Cardiac muscle cell (in vitro differentiated cells and primary cell): ENCODE data around the gene ZNF695. TPM values are rescaled to one million over a fixed set of nuclear protein-coding genes. Genes with fewer than 3 reads are reported as not detected.

ENCODE experiments used
- DNase-seq, 2 donors: peaks; one replicate each; pipeline versions ENCODE4 v3.0.0 to v3.0.0-alpha.2; 2010 to 2017; ENCODE audit warnings: low read depth in 1 of 2, low spot score in 1 of 2
- H3K27ac ChIP-seq: fragments of 200-600 bp; sonication (generic); 2 replicates; pipeline ENCODE4 v1.5.1; 2016
- H3K27me3 ChIP-seq: fragments of 200-600 bp; sonication (generic); 2 replicates; pipeline ENCODE4 v1.6.0; 2016; ENCODE audit warnings: control low read depth
- H3K36me3 ChIP-seq: fragments of 200-600 bp; sonication (generic); 2 replicates; pipeline ENCODE4 v1.5.1; 2016; ENCODE audit warnings: control low read depth
- H3K4me1 ChIP-seq: fragments of 200-600 bp; sonication (generic); 2 replicates; pipeline ENCODE4 v1.8.1; 2017; ENCODE audit warnings: low read depth, mild to moderate bottlenecking, mixed run types
- H3K4me3 ChIP-seq: fragments of 200-600 bp; sonication (generic); 2 replicates; pipeline ENCODE4 v1.5.1; 2016; ENCODE audit warnings: mild to moderate bottlenecking
- H3K9me3 ChIP-seq: fragments of 200-600 bp; sonication (generic); 2 replicates; pipeline ENCODE4 v1.5.1; 2017; ENCODE audit warnings: low read depth, mild to moderate bottlenecking, control low read depth
- polyA plus RNA-seq: library from polyadenylated mRNA; unstranded; fragments of >200 nt; fragmentation: Nextera tagmentation; extraction: Ambion mirVana; gene quantifications from 2 replicates; pipeline ENCODE4 v1.2.1, GENCODE V29; 2016
- total RNA-seq: library from RNA; depleted of rRNA; stranded (reverse); fragments of >200 nt; gene quantifications from 2 replicates; pipeline ENCODE4 v1.2.3, GENCODE V29; 2016
- TF ChIP-seq, protein P1 (sequence below): IDR thresholded peaks from 2 replicates; pipeline ENCODE4 v1.5.1; 2012; ENCODE audit warnings: low read depth, mild to moderate bottlenecking, low read length

ZNF695 gene
- total and polyA plus RNA-seq, 2 experiments from 2014 or later: 2.0 to 4.3 TPM

DNA sequence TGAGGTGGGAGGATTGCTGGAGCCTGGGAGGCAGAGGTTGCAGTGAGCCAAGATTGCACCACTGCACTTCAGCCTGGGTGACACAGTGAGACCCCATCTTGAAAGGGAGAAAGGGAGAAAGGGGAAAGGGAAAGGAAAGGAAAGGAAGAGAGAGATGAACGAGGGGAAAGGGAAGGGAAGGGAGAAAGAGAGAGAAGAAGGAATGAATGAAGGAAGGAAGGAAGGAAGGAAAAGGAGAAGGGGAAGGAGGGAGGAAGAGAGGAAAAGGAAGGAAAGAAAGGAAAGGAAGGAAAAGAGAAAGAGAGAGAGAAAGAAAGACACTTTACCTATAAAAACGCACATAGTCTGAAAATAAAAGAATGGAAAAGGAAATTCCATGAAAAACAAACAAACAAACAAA lies 18.0 kb downstream of the ZNF695 start:
- Histone ChIP-seq H3K9me3 (peaks cover 8% of the 10 kb centered on the region), H3K36me3 (peaks cover 13% of the 10 kb centered on the region)

DNA sequence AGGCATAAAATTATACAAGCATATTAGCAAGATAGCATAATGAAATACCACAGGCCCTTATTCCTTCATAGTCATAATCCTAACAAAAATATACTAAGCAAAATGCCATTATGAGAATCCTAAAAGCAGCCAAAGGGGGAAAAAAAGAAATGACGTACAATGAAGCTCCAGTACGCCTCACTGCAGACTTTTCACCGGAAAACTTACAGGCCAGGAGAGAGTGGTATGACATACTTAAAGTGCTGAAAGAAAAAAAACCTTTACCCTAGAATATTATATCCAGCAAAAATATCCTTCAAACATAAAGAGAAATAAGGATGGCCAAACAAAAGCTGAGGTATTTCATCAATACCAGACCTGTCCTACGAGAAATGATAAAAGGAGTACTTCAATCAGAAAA lies 19.5 kb downstream of the ZNF695 start:
- DNase-seq: no peak
- H3K9me3 ChIP-seq: peaks cover 8% of the 10 kb centered on the region
- no peak overlapping the region for H3K4me3 ChIP-seq
- H3K36me3 ChIP-seq: peaks cover 13% of the 10 kb centered on the region
- H3K27ac ChIP-seq: no peak overlapping the region
- TF ChIP-seq, protein P1, sequence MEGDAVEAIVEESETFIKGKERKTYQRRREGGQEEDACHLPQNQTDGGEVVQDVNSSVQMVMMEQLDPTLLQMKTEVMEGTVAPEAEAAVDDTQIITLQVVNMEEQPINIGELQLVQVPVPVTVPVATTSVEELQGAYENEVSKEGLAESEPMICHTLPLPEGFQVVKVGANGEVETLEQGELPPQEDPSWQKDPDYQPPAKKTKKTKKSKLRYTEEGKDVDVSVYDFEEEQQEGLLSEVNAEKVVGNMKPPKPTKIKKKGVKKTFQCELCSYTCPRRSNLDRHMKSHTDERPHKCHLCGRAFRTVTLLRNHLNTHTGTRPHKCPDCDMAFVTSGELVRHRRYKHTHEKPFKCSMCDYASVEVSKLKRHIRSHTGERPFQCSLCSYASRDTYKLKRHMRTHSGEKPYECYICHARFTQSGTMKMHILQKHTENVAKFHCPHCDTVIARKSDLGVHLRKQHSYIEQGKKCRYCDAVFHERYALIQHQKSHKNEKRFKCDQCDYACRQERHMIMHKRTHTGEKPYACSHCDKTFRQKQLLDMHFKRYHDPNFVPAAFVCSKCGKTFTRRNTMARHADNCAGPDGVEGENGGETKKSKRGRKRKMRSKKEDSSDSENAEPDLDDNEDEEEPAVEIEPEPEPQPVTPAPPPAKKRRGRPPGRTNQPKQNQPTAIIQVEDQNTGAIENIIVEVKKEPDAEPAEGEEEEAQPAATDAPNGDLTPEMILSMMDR: no peak
- no peaks in the 10 kb centered on the region for H3K4me1 ChIP-seq
- no peaks in the 10 kb centered on the region for H3K27me3 ChIP-seq

More for the DNA sequence above, 18.0 kb downstream of the ZNF695 start:
- no peak overlapping the region for H3K27ac ChIP-seq
- DNase-seq: no peak
- no peaks in the 10 kb centered on the region for H3K27me3 ChIP-seq
- H3K4me1 ChIP-seq: no peaks in the 10 kb centered on the region
- TF ChIP-seq, protein P1: no peak
- H3K4me3 ChIP-seq: no peak overlapping the region

DNA sequence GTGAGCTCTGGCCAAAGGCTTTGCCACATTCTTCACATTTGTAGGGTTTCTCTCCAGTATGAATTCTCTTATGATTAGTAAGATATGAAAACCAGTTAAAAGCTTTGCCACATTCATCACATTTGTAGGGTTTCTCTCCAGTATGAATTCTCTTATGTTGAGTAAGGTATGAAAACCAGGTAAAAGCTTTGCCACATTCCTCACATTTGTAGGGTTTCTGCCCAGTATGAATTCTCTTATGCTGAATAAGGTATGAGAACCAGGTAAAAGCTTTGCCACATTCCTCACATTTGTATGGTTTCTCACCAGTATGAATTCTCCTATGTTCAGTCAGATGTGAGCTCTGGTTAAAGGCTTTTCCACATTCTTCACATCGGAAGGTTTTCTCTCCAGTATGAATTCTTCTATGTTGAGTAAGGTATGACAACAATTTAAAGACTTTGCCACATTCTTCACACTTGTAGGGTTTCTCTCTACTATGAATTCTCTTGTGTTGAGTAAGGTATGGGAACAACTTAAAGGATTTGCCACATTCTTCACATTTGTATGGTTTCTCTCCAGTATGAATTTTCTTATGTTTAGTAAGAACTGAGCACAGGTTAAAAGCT lies 20.7 kb downstream of the ZNF695 start:
- DNase-seq: no peak
- Histone ChIP-seq H3K4me3 (no peak overlapping the region), H3K4me1 (no peaks in the 10 kb centered on the region), H3K9me3 (peaks cover 8% of the 10 kb centered on the region), H3K27me3 (no peaks in the 10 kb centered on the region), H3K27ac (no peak overlapping the region), H3K36me3 (peaks cover 13% of the 10 kb centered on the region)
- TF ChIP-seq, protein P1: no peak

DNA sequence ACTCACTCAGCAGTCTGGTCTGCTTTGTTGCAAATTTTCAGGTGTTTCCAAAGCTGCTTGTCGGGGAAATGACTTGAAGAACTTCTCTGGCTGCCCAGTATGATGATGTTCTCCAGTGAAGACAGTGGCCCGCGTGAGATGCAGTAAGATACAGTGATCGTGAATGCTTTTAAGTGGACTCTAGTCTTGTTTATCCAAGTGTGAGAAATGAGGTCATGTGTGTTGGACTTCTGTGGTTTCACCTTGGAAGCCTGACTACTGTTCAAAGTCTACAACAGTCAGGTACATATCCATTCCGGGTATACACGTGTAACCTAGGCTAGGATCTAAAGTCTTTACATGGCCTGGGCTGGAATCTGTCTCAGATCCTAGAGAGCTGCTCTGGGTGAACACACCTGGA lies 29.1 kb downstream of the ZNF695 start:
- H3K27ac ChIP-seq: no peak overlapping the region
- H3K36me3 ChIP-seq: peaks cover 5% of the 10 kb centered on the region
- TF ChIP-seq, protein P1: no peak
- DNase-seq: no peak
- H3K27me3 ChIP-seq: no peaks in the 10 kb centered on the region
- no peaks in the 10 kb centered on the region for H3K4me1 ChIP-seq
- H3K9me3 ChIP-seq: no peaks in the 10 kb centered on the region
- no peak overlapping the region for H3K4me3 ChIP-seq

DNA sequence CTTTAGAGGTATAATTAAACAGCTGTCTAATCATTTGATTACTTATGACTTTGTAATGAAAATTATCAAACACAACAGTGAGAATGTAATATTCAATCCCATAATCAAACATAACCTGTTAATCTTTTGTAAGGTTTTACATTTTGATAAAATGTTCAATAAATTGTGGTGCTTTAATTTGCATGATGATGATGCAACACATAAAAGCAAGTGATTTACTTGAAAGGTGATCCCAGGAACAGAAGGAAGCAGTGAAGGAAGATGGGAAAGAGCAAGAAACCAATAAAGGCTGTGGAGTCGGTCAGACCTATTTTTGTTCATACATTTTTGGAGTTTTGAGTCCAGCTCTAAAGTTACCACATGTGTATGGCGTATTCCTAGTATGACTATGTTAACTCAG lies 29.6 kb downstream of the ZNF695 start:
- no peak for DNase-seq
- H3K27me3 ChIP-seq: no peaks in the 10 kb centered on the region
- H3K36me3 ChIP-seq: peaks cover 5% of the 10 kb centered on the region
- no peaks in the 10 kb centered on the region for H3K4me1 ChIP-seq
- no peak overlapping the region for H3K27ac ChIP-seq
- TF ChIP-seq, protein P1: no peak
- no peak overlapping the region for H3K4me3 ChIP-seq
- H3K9me3 ChIP-seq: no peaks in the 10 kb centered on the region
